EH (cell line): ENCODE measurements around the gene FAM131A.

ENCODE experiments used
- DNase-seq: peaks from one replicate; pipeline ENCODE4 v3.0.0-alpha.2; 2015; ENCODE audit warnings: low read depth

Gene FAM131A

GRCh38 chr3:184337399-184337714 lies at the start of gene FAM131A:
FAM131A (plus strand) TSS chr3:184337600; CDS start chr3:184337631, 31 bp downstream.
- peak; percentile 45 for DNase-seq

- DNase-seq, result peak; percentile 62
Observed at GRCh38 chr3:184289426-184289938, 47.9 kb upstream of the FAM131A start.

- DNase-seq, result no peak
Observed at GRCh38 chr3:184290331-184290730, 47.1 kb upstream of the FAM131A start.

- DNase-seq, result no peak
Observed at GRCh38 chr3:184291044-184291737, 46.2 kb upstream of the FAM131A start.

GRCh38 chr3:184291738-184292445 lies 45.5 kb upstream of the FAM131A start:
- no peak for DNase-seq

- no peak for DNase-seq
Observed at GRCh38 chr3:184295771-184296170, 41.6 kb upstream of the FAM131A start.

GRCh38 chr3:184296616-184297015 lies 40.8 kb upstream of the FAM131A start:
- DNase-seq, result no peak

GRCh38 chr3:184298759-184299487 lies 38.5 kb upstream of the FAM131A start, which contains the start of gene PSMD2:
PSMD2 (plus strand) TSS chr3:184299241; CDS start chr3:184299267, 26 bp downstream.
- peak; percentile 97 for DNase-seq

GRCh38 chr3:184299488-184300377 lies 37.7 kb upstream of the FAM131A start:
- peak; percentile 71 for DNase-seq

GRCh38 chr3:184300378-184300720 lies 37.1 kb upstream of the FAM131A start:
- DNase-seq, result peak; percentile 66

GRCh38 chr3:184305577-184305976 lies 31.8 kb upstream of the FAM131A start:
- peak; percentile 37 for DNase-seq

- DNase-seq, result no peak
Observed at GRCh38 chr3:184306341-184306972, 30.9 kb upstream of the FAM131A start.

GRCh38 chr3:184307915-184308314 lies 29.5 kb upstream of the FAM131A start:
- DNase-seq, result no peak

GRCh38 chr3:184308744-184309143 lies 28.7 kb upstream of the FAM131A start:
- DNase-seq, result no peak

- no peak for DNase-seq
Observed at GRCh38 chr3:184311633-184312032, 25.8 kb upstream of the FAM131A start.

- peak; percentile 95 for DNase-seq
Observed at GRCh38 chr3:184314363-184314699, 23.1 kb upstream of the FAM131A start, which contains the start of gene EIF4G1. EIF4G1 (plus strand) TSS chr3:184314606; CDS start chr3:184315797, 1,191 bp downstream.

- peak; percentile 86 for DNase-seq
Observed at GRCh38 chr3:184314700-184315542, 22.5 kb upstream of the FAM131A start.

GRCh38 chr3:184315543-184315867 lies 21.9 kb upstream of the FAM131A start:
- peak; percentile 33 for DNase-seq

- peak; percentile 37 for DNase-seq
Observed at GRCh38 chr3:184315871-184316661, 21.3 kb upstream of the FAM131A start.

GRCh38 chr3:184316792-184317191 lies 20.6 kb upstream of the FAM131A start:
- DNase-seq, result no peak
